ENCODE measurements around the gene ITGA1. TPM values are rescaled to one million over a fixed set of nuclear protein-coding genes. Genes with fewer than 3 reads are reported as not detected.

Gene ITGA1
- total RNA-seq, 6 experiments from 2014 or later, result 66.5 to 116 (median 82.1) TPM

GRCh38 chr5:52945040-52945439, 157.3 kb downstream of the ITGA1 start:
- ATAC-seq (no peak), DNase-seq (no peak)
- no peaks in the 10 kb centered on the region for H3K4me1 ChIP-seq
- H3K27ac ChIP-seq, result no peak overlapping the region
- H3K4me3 ChIP-seq, result no peak overlapping the region
- TF ChIP-seq POLR2A (IDR thresholded peaks at IDR 0.05) (no peak), CTCF (IDR thresholded peaks at IDR 0.05) (no peak)
- no peaks in the 10 kb centered on the region for H3K9me3 ChIP-seq
- intact Hi-C loops (cut with DNase I), result loop anchor here in 1 of 2 donors (10.0 kb wide), 1 partner anchor 140 kb away; no protein-coding TSS in a partner anchor
- H3K27me3 ChIP-seq, result no peaks in the 10 kb centered on the region
- H3K36me3 ChIP-seq, result peaks cover 0 to 13% (median 5%) of the 10 kb centered on the region in 4 donors
- 34% methylated on average over 4 of the region's 4 CpGs for WGBS (ENCODE audit: insufficient coverage, low coverage, low lambda C conversion rate, missing lambda C conversion rate)

- intact Hi-C loops (cut with DNase I), result loop anchor here in 1 of 2 donors (10.0 kb wide), 1 partner anchor 138 kb away; no protein-coding TSS in a partner anchor
- H3K27me3 ChIP-seq, result no peaks in the 10 kb centered on the region
- H3K9me3 ChIP-seq, result no peaks in the 10 kb centered on the region
- WGBS (ENCODE audit: insufficient coverage, low coverage, low lambda C conversion rate, missing lambda C conversion rate), result 32% methylated on average over 4 of the region's 4 CpGs
- H3K4me1 ChIP-seq, result no peaks in the 10 kb centered on the region
- TF ChIP-seq CTCF (IDR thresholded peaks at IDR 0.05) (no peak), POLR2A (IDR thresholded peaks at IDR 0.05) (no peak)
- no peak overlapping the region for H3K4me3 ChIP-seq
- ATAC-seq (no peak), DNase-seq (no peak)
- peaks cover 0 to 9% (median 3%) of the 10 kb centered on the region in 4 donors for H3K36me3 ChIP-seq
- no peak overlapping the region for H3K27ac ChIP-seq
Measured at GRCh38 chr5:52947208-52947607, 159.5 kb downstream of the ITGA1 start.

- ATAC-seq, result no peak
- no peaks in the 10 kb centered on the region for H3K27me3 ChIP-seq
- H3K4me3 ChIP-seq, result no peak overlapping the region
- no peak overlapping the region for H3K27ac ChIP-seq
- no peaks in the 10 kb centered on the region for H3K4me1 ChIP-seq
- H3K36me3 ChIP-seq, result peaks cover 0 to 12% (median 6%) of the 10 kb centered on the region in 4 donors
- TF ChIP-seq POLR2A (IDR thresholded peaks at IDR 0.05) (no peak), CTCF (IDR thresholded peaks at IDR 0.05) (no peak)
- no peaks in the 10 kb centered on the region for H3K9me3 ChIP-seq
- DNase-seq, result no peak
- intact Hi-C loops (cut with DNase I), result loop anchor here in 1 of 2 donors (10.0 kb wide), 1 partner anchor 137 kb away; no protein-coding TSS in a partner anchor
Measured at GRCh38 chr5:52947851-52948250, 160.1 kb downstream of the ITGA1 start.

GRCh38 chr5:52948418-52949076, 160.8 kb downstream of the ITGA1 start:
- TF ChIP-seq POLR2A (IDR thresholded peaks at IDR 0.05) (no peak), CTCF (IDR thresholded peaks at IDR 0.05) (peak; percentile 48 to 76 (median 58))
- DNase-seq, result no peak
- H3K4me1 ChIP-seq, result no peaks in the 10 kb centered on the region
- 60% methylated on average over 1 of the region's 1 CpG for WGBS (ENCODE audit: insufficient coverage, low coverage, low lambda C conversion rate, missing lambda C conversion rate)
- peak overlapping the region in 1 of 3 donors; percentile 1 for H3K27ac ChIP-seq
- H3K9me3 ChIP-seq, result no peaks in the 10 kb centered on the region
- no peak overlapping the region for H3K4me3 ChIP-seq
- peak; percentile 80 to 95 (median 92) for ATAC-seq
- H3K27me3 ChIP-seq, result no peaks in the 10 kb centered on the region
- intact Hi-C loops (cut with DNase I), result loop anchor here in 1 of 2 donors (10.0 kb wide), 1 partner anchor 136 kb away; no protein-coding TSS in a partner anchor
- H3K36me3 ChIP-seq, result peaks cover 0 to 16% (median 9%) of the 10 kb centered on the region in 4 donors
